Endothelial cell of umbilical vein (primary cell): ENCODE results near the gene HLTF.

Experiments used
- CTCF ChIP-seq, 2 donors: IDR thresholded peaks; 1 replicate in 1 of 2; 2 replicates in 1 of 2; pipeline ENCODE4 v1.5.1; 2011; ENCODE audit warnings: low read length in 2 of 2, mild to moderate bottlenecking in 2 of 2, moderate library complexity in 2 of 2, control low read depth in 1 of 2, inconsistent platforms in 1 of 2, low read depth in 1 of 2; ENCODE audit not compliant: insufficient read depth in 1 of 2; ENCODE audit errors: extremely low read depth in 1 of 2
- EZH2 ChIP-seq: IDR thresholded peaks from 2 replicates; pipeline ENCODE4 v1.6.1; 2012; ENCODE audit warnings: borderline replicate concordance, low read depth, mild to moderate bottlenecking, moderate library complexity, low read length, inconsistent platforms; ENCODE audit not compliant: severe bottlenecking
- FOS ChIP-seq: IDR thresholded peaks from 2 replicates; pipeline ENCODE4 v1.6.1; 2011; ENCODE audit warnings: mild to moderate bottlenecking, low read length, moderate library complexity, borderline replicate concordance; ENCODE audit not compliant: insufficient read depth
- MYC ChIP-seq: IDR thresholded peaks from one replicate; pipeline ENCODE4 v1.6.1; 2011; ENCODE audit warnings: mild to moderate bottlenecking, low read depth, low read length
- POLR2A ChIP-seq: IDR thresholded peaks from 2 replicates; pipeline ENCODE4 v1.6.1; 2012; ENCODE audit warnings: low read depth, mild to moderate bottlenecking, control low read depth, low read length

GRCh38 chr3:149023951-149024350 is 62.4 kb downstream of the HLTF start:
- no peak for TF ChIP-seq CTCF (IDR thresholded peaks at IDR 0.05; ENCODE audit: extremely low read depth in 1 of 2, insufficient read depth in 1 of 2, low read depth in 1 of 2, low read length in 2 of 2)
- no peak for TF ChIP-seq POLR2A
- TF ChIP-seq FOS = no peak
- TF ChIP-seq MYC = no peak
- TF ChIP-seq EZH2 = no peak
